Stomach smooth muscle (tissue), 2 donors: ENCODE results near the gene SUSD6.

Source experiments
- H3K27ac ChIP-seq: one replicate; pipeline ENCODE4 v1.7.0; 2013; ENCODE audit warnings: mild to moderate bottlenecking, low read length, inconsistent platforms
- H3K27me3 ChIP-seq, 2 donors: one replicate each; pipeline ENCODE4 v1.7.0; 2013; ENCODE audit warnings: low read length in 2 of 2; ENCODE audit not compliant: insufficient read depth in 2 of 2, control insufficient read depth in 1 of 2
- H3K36me3 ChIP-seq, 2 donors: one replicate each; pipeline ENCODE4 v1.7.0; 2013; ENCODE audit warnings: low read length in 2 of 2; ENCODE audit not compliant: control insufficient read depth in 2 of 2, insufficient read depth in 2 of 2
- H3K4me1 ChIP-seq: one replicate; pipeline ENCODE4 v1.7.0; 2013; ENCODE audit warnings: low read length; ENCODE audit not compliant: control insufficient read depth, insufficient read depth
- H3K4me3 ChIP-seq, 2 donors: one replicate each; pipeline ENCODE4 v1.7.0; 2013; ENCODE audit warnings: low read length in 2 of 2
- H3K9ac ChIP-seq, 2 donors: one replicate each; pipeline ENCODE4 v1.7.0; 2013; ENCODE audit warnings: low read length in 2 of 2, mild to moderate bottlenecking in 1 of 2
- H3K9me3 ChIP-seq, 2 donors: one replicate each; pipeline ENCODE4 v1.7.0; 2013; ENCODE audit warnings: low read length in 2 of 2; ENCODE audit not compliant: control insufficient read depth in 2 of 2
- donor health status: healthy.
- donor health status: Pancreatic carcinoma.

SUSD6 gene

GRCh38 chr14:69611172-69612013 lies at the start of gene SUSD6:
SUSD6 (plus strand) TSS chr14:69611596; CDS start chr14:69658593, 46,997 bp downstream.
- H3K27me3 ChIP-seq: no peaks in the 10 kb centered on the region
- H3K4me3 ChIP-seq: peak within 1 kb of the TSS; percentile 84 to 95
- H3K36me3 ChIP-seq: no peaks in the 10 kb centered on the region
- no peaks in the 10 kb centered on the region for H3K9me3 ChIP-seq
- H3K9ac ChIP-seq: peak within 1 kb of the TSS; percentile 84 to 96
- peaks cover 44% of the 10 kb centered on the region for H3K4me1 ChIP-seq
- peak within 1 kb of the TSS; percentile 94 for H3K27ac ChIP-seq

GRCh38 chr14:69561893-69562292 lies 49.5 kb upstream of the SUSD6 start:
- Histone ChIP-seq H3K27ac (no peak overlapping the region), H3K4me1 (no peaks in the 10 kb centered on the region), H3K36me3 (no peaks in the 10 kb centered on the region), H3K4me3 (no peak overlapping the region), H3K9me3 (no peaks in the 10 kb centered on the region), H3K9ac (no peak overlapping the region), H3K27me3 (peaks cover 18 to 31% of the 10 kb centered on the region in 2 donors)

GRCh38 chr14:69567563-69567962 lies 43.8 kb upstream of the SUSD6 start:
- no peak overlapping the region for H3K27ac ChIP-seq
- H3K9ac ChIP-seq: no peak overlapping the region
- H3K9me3 ChIP-seq: no peaks in the 10 kb centered on the region
- H3K4me3 ChIP-seq: no peak overlapping the region
- no peaks in the 10 kb centered on the region for H3K36me3 ChIP-seq
- peaks cover 51 to 67% of the 10 kb centered on the region in 2 donors for H3K27me3 ChIP-seq
- peaks cover 14% of the 10 kb centered on the region for H3K4me1 ChIP-seq

GRCh38 chr14:69569859-69570258 lies 41.5 kb upstream of the SUSD6 start:
- H3K9me3 ChIP-seq: no peaks in the 10 kb centered on the region
- H3K4me1 ChIP-seq: peaks cover 34% of the 10 kb centered on the region
- H3K4me3 ChIP-seq: no peak overlapping the region
- H3K36me3 ChIP-seq: no peaks in the 10 kb centered on the region
- no peak overlapping the region for H3K9ac ChIP-seq
- H3K27ac ChIP-seq: no peak overlapping the region
- peaks cover 54 to 77% of the 10 kb centered on the region in 2 donors for H3K27me3 ChIP-seq

GRCh38 chr14:69570836-69571330 lies 40.5 kb upstream of the SUSD6 start:
- Histone ChIP-seq H3K27ac (no peak overlapping the region), H3K4me3 (no peak overlapping the region), H3K9ac (no peak overlapping the region), H3K9me3 (no peaks in the 10 kb centered on the region), H3K36me3 (no peaks in the 10 kb centered on the region), H3K27me3 (peaks cover 59 to 76% of the 10 kb centered on the region in 2 donors), H3K4me1 (peaks cover 34% of the 10 kb centered on the region)

GRCh38 chr14:69571449-69572029 lies 39.9 kb upstream of the SUSD6 start:
- H3K4me3 ChIP-seq: peak overlapping the region; percentile 44 to 67
- H3K27ac ChIP-seq: no peak overlapping the region
- peaks cover 58 to 80% of the 10 kb centered on the region in 2 donors for H3K27me3 ChIP-seq

GRCh38 chr14:69572030-69572840 lies 39.2 kb upstream of the SUSD6 start:
- Histone ChIP-seq H3K36me3 (no peaks in the 10 kb centered on the region), H3K27me3 (peaks cover 57 to 79% of the 10 kb centered on the region in 2 donors), H3K4me3 (peak overlapping the region; percentile 44 to 67), H3K9ac (no peak overlapping the region), H3K9me3 (no peaks in the 10 kb centered on the region), H3K27ac (no peak overlapping the region), H3K4me1 (peaks cover 34% of the 10 kb centered on the region)

More at GRCh38 chr14:69571449-69572029, 39.9 kb upstream of the SUSD6 start:
- H3K4me1 ChIP-seq: peaks cover 34% of the 10 kb centered on the region
- no peak overlapping the region for H3K9ac ChIP-seq
- H3K36me3 ChIP-seq: no peaks in the 10 kb centered on the region
- no peaks in the 10 kb centered on the region for H3K9me3 ChIP-seq

- H3K9ac ChIP-seq: no peak overlapping the region
- no peaks in the 10 kb centered on the region for H3K9me3 ChIP-seq
- peak overlapping the region in 1 of 2 donors; percentile 67 for H3K4me3 ChIP-seq
- peaks cover 34% of the 10 kb centered on the region for H3K4me1 ChIP-seq
- no peak overlapping the region for H3K27ac ChIP-seq
- H3K36me3 ChIP-seq: no peaks in the 10 kb centered on the region
- H3K27me3 ChIP-seq: peaks cover 54 to 76% of the 10 kb centered on the region in 2 donors
Measured at GRCh38 chr14:69572841-69573135, 38.6 kb upstream of the SUSD6 start.

GRCh38 chr14:69573205-69573830 lies 38.1 kb upstream of the SUSD6 start:
- H3K4me1 ChIP-seq: peaks cover 34% of the 10 kb centered on the region
- no peak overlapping the region for H3K27ac ChIP-seq
- no peak overlapping the region for H3K9ac ChIP-seq
- peak overlapping the region; percentile 44 to 56 for H3K4me3 ChIP-seq
- H3K27me3 ChIP-seq: peaks cover 53 to 72% of the 10 kb centered on the region in 2 donors
- H3K36me3 ChIP-seq: no peaks in the 10 kb centered on the region
- no peaks in the 10 kb centered on the region for H3K9me3 ChIP-seq

- no peak overlapping the region for H3K9ac ChIP-seq
- peak overlapping the region in 1 of 2 donors; percentile 44 for H3K4me3 ChIP-seq
Measured at GRCh38 chr14:69573831-69574262, 37.5 kb upstream of the SUSD6 start.

More at GRCh38 chr14:69573831-69574262, 37.5 kb upstream of the SUSD6 start:
- Histone ChIP-seq H3K9me3 (no peaks in the 10 kb centered on the region), H3K27ac (no peak overlapping the region), H3K27me3 (peaks cover 52 to 67% of the 10 kb centered on the region in 2 donors), H3K4me1 (peaks cover 34% of the 10 kb centered on the region), H3K36me3 (no peaks in the 10 kb centered on the region)
